Liver (tissue), 9 donors: ENCODE results near the gene PITRM1. TPM values are rescaled to one million over a fixed set of nuclear protein-coding genes. Genes with fewer than 3 reads are reported as not detected.

ENCODE experiments used
- DNase-seq: peaks from one replicate; pipeline ENCODE4 v3.0.0-alpha.2; 2017; ENCODE audit warnings: low spot score
- H3K27ac ChIP-seq, 2 donors: one replicate each; pipeline ENCODE4 v1.7.0; 2013; ENCODE audit warnings: inconsistent platforms in 2 of 2, low read length in 2 of 2, control low read depth in 1 of 2, low read depth in 1 of 2, mild to moderate bottlenecking in 1 of 2
- H3K27me3 ChIP-seq, 4 donors: one replicate each; pipeline versions ENCODE4 v1.6.1 to v1.7.0; 2013; ENCODE audit warnings: low read length in 3 of 4, inconsistent platforms in 1 of 4, mild to moderate bottlenecking in 1 of 4, moderate library complexity in 1 of 4; ENCODE audit not compliant: control insufficient read depth in 4 of 4, insufficient read depth in 4 of 4
- H3K36me3 ChIP-seq, 4 donors: one replicate each; pipeline versions ENCODE4 v1.6.1 to v1.7.0; 2013; ENCODE audit warnings: low read length in 3 of 4, mild to moderate bottlenecking in 3 of 4, low read depth in 1 of 4, moderate library complexity in 1 of 4; ENCODE audit not compliant: control insufficient read depth in 4 of 4, insufficient read depth in 3 of 4
- H3K4me1 ChIP-seq, 4 donors: one replicate each; pipeline versions ENCODE4 v1.6.1 to v1.7.0; 2013; ENCODE audit warnings: low read length in 3 of 4, mild to moderate bottlenecking in 3 of 4, moderate library complexity in 1 of 4; ENCODE audit not compliant: control insufficient read depth in 4 of 4, insufficient read depth in 4 of 4
- H3K4me3 ChIP-seq, 3 donors: one replicate each; pipeline versions ENCODE4 v1.6.1 to v1.7.0; 2013; ENCODE audit warnings: low read length in 3 of 3, control low read depth in 1 of 3, low read depth in 1 of 3, mild to moderate bottlenecking in 1 of 3
- H3K9ac ChIP-seq, 2 donors: one replicate each; pipeline ENCODE4 v1.7.0; 2013; ENCODE audit warnings: low read length in 2 of 2, mild to moderate bottlenecking in 2 of 2, moderate library complexity in 2 of 2, control low read depth in 1 of 2, low read depth in 1 of 2
- H3K9me3 ChIP-seq, 4 donors: one replicate each; pipeline versions ENCODE4 v1.6.1 to v1.7.0; 2013; ENCODE audit warnings: low read length in 3 of 4; ENCODE audit not compliant: control insufficient read depth in 4 of 4
- FOXA1 ChIP-seq: IDR thresholded peaks from 2 replicates; pipeline ENCODE4 v1.6.1; 2016; ENCODE audit warnings: antibody characterized with exemption
- FOXA2 ChIP-seq: IDR thresholded peaks from 2 replicates; pipeline ENCODE4 v1.6.1; 2016; ENCODE audit warnings: antibody characterized with exemption
- GABPA ChIP-seq, 2 donors: IDR thresholded peaks in 1 of 2; conservative IDR thresholded peaks in 1 of 2; 2 replicates each; pipeline ENCODE4 v1.6.1; 2016; ENCODE audit warnings: antibody characterized with exemption in 2 of 2, mild to moderate bottlenecking in 1 of 2, moderate library complexity in 1 of 2
- HNF4A ChIP-seq, 2 donors: conservative IDR thresholded peaks; 2 replicates each; pipeline ENCODE4 v1.6.1; 2016; ENCODE audit warnings: antibody characterized with exemption in 2 of 2, mild to moderate bottlenecking in 2 of 2
- MAX ChIP-seq: IDR thresholded peaks from 2 replicates; pipeline ENCODE4 v1.6.1; 2016; ENCODE audit warnings: antibody characterized with exemption
- REST ChIP-seq: IDR thresholded peaks from 2 replicates; pipeline ENCODE4 v1.6.1; 2016; ENCODE audit warnings: antibody characterized with exemption, mild to moderate bottlenecking
- RXRA ChIP-seq, 2 donors: IDR thresholded peaks; 2 replicates each; pipeline ENCODE4 v1.6.1; 2017 to 2018; ENCODE audit warnings: antibody characterized with exemption in 2 of 2, mild to moderate bottlenecking in 1 of 2
- TAF1 ChIP-seq: conservative IDR thresholded peaks from 2 replicates; pipeline ENCODE4 v1.6.1; 2016; ENCODE audit warnings: antibody characterized with exemption, mild to moderate bottlenecking
- YY1 ChIP-seq: IDR thresholded peaks from 2 replicates; pipeline ENCODE4 v1.6.1; 2016; ENCODE audit warnings: antibody characterized with exemption, mild to moderate bottlenecking
- ZBTB33 ChIP-seq: IDR thresholded peaks from 2 replicates; pipeline ENCODE4 v1.6.1; 2016; ENCODE audit warnings: antibody characterized with exemption
- WGBS: extraction: QIAGEN DNeasy Blood & Tissue Kit; methylation state at CpG from one replicate; pipeline ENCODE4 v1.1.7; 2013; 5-methylcytosine and 5-hydroxymethylcytosine counted together
- polyA plus RNA-seq, 2 donors: library from polyadenylated mRNA; stranded (reverse) in 1 of 2; unstranded in 1 of 2; fragments of 200-250 nt in 1 of 2; fragments of >200 nt in 1 of 2; fragmentation: Nextera tagmentation in 1 of 2; extraction: Ambion mirVana in 1 of 2; gene quantifications; one replicate each; pipeline versions ENCODE4 v1.2.1 to v1.2.3, GENCODE V29; 2013 to 2015
- total RNA-seq, 2 donors: library from RNA; depleted of rRNA; stranded (reverse); fragments of >200 nt; gene quantifications; one replicate each; pipeline ENCODE4 v1.2.3, GENCODE V29; 2014
- donor health status: healthy.
- donor health status: healthy.
- donor health status: healthy.
- donor health status: healthy.
- donor health status: healthy.

PITRM1 gene
- total and polyA plus RNA-seq, 4 donors: 21.1 to 43.1 (median 27.7) TPM

- H3K36me3 ChIP-seq: peaks cover 12 to 63% (median 33%) of the 10 kb centered on the region in 4 donors
- no peaks in the 10 kb centered on the region for H3K9me3 ChIP-seq
- no peak for DNase-seq
- TF ChIP-seq TAF1 (no peak), YY1 (no peak), REST (no peak), FOXA1 (no peak), HNF4A (conservative IDR thresholded peaks at IDR 0.05) (no peak), RXRA (IDR thresholded peaks at IDR 0.05) (no peak)
- no peak overlapping the region for H3K27ac ChIP-seq
- H3K4me1 ChIP-seq: no peaks in the 10 kb centered on the region
- H3K27me3 ChIP-seq: no peaks in the 10 kb centered on the region
- 95% methylated on average over 5 of the region's 5 CpGs for WGBS
- H3K4me3 ChIP-seq: no peak overlapping the region
- no peak overlapping the region for H3K9ac ChIP-seq
Measured at GRCh38 chr10:3133948-3134347, 38.6 kb downstream of the PITRM1 start.

GRCh38 chr10:3132036-3133025, 40.3 kb downstream of the PITRM1 start:
- no peaks in the 10 kb centered on the region for H3K4me1 ChIP-seq
- peaks cover 0 to 1% (median 0%) of the 10 kb centered on the region in 4 donors for H3K9me3 ChIP-seq
- no peak overlapping the region for H3K27ac ChIP-seq
- no peak overlapping the region for H3K9ac ChIP-seq
- peaks cover 4 to 47% (median 21%) of the 10 kb centered on the region in 4 donors for H3K36me3 ChIP-seq
- H3K4me3 ChIP-seq: no peak overlapping the region
- H3K27me3 ChIP-seq: no peaks in the 10 kb centered on the region
- 92% methylated on average over 22 of the region's 22 CpGs for WGBS
- TF ChIP-seq TAF1: no peak
- TF ChIP-seq FOXA1: no peak
- no peak for TF ChIP-seq ZBTB33
- no peak for TF ChIP-seq FOXA2
- TF ChIP-seq MAX: no peak
- no peak for TF ChIP-seq GABPA (IDR thresholded peaks at IDR 0.05 in 1 of 2, conservative IDR thresholded peaks at IDR 0.05 in 1 of 2)
- no peak for DNase-seq
